HEK293T (cell line): Measurements from ENCODE around the gene SLC2A11.

Experiments used
- CTCF ChIA-PET: fragments of 350-600 bp; formaldehyde crosslinking; extraction: SDS; loops from one replicate; lab custom pipeline; 2021; ENCODE audit warnings: antibody characterized with exemption, inconsistent platforms; lab: Yijun Ruan, JAX
- POLR2A ChIA-PET: fragments of 350-600 bp; formaldehyde crosslinking; extraction: SDS; loops from one replicate; lab custom pipeline; 2020; ENCODE audit warnings: antibody characterized with exemption, inconsistent platforms; lab: Yijun Ruan, JAX
- DNase-seq: peaks from one replicate; pipeline ENCODE4 v3.0.0; 2012; ENCODE audit warnings: mixed read lengths; ENCODE audit errors: extremely low spot score
- ARNT ChIP-seq: fragments of 450-650 bp; IDR thresholded peaks from 2 replicates; pipeline ENCODE4 v1.6.1; 2017; ENCODE audit warnings: mild to moderate bottlenecking
- BHLHE40 ChIP-seq: fragments of 450-650 bp; IDR thresholded peaks from 2 replicates; pipeline ENCODE4 v1.6.1; 2016; ENCODE audit warnings: mild to moderate bottlenecking, moderate library complexity, borderline replicate concordance
- CTBP1 ChIP-seq: fragments of 450-650 bp; IDR thresholded peaks from 2 replicates; pipeline ENCODE4 v1.6.1; 2016; ENCODE audit warnings: borderline replicate concordance
- ELF4 ChIP-seq: fragments of 450-650 bp; IDR thresholded peaks from 2 replicates; pipeline ENCODE4 v1.6.1; 2017; ENCODE audit warnings: antibody characterized with exemption
- FOXA1 ChIP-seq: fragments of 450-650 bp; IDR thresholded peaks from 2 replicates; pipeline ENCODE4 v1.6.1; 2016; ENCODE audit warnings: mild to moderate bottlenecking
- FOXK2 ChIP-seq: fragments of 450-650 bp; IDR thresholded peaks from 2 replicates; pipeline ENCODE4 v1.6.1; 2016; ENCODE audit warnings: mild to moderate bottlenecking
- FOXM1 ChIP-seq: fragments of 450-650 bp; IDR thresholded peaks from 2 replicates; pipeline ENCODE4 v1.6.1; 2017; ENCODE audit warnings: mild to moderate bottlenecking, borderline replicate concordance
- HDGF ChIP-seq: fragments of 450-650 bp; IDR thresholded peaks from 2 replicates; pipeline ENCODE4 v1.6.1; 2017; ENCODE audit warnings: antibody characterized with exemption, borderline replicate concordance
- L3MBTL2 ChIP-seq: fragments of 450-650 bp; conservative IDR thresholded peaks from 2 replicates; pipeline ENCODE4 v1.6.1; 2016; ENCODE audit warnings: mild to moderate bottlenecking
- LEF1 ChIP-seq: fragments of 450-650 bp; IDR thresholded peaks from 2 replicates; pipeline ENCODE4 v1.6.1; 2017; ENCODE audit warnings: mild to moderate bottlenecking, borderline replicate concordance
- NFRKB ChIP-seq: fragments of 450-650 bp; IDR thresholded peaks from 2 replicates; pipeline ENCODE4 v1.6.1; 2016; ENCODE audit warnings: mild to moderate bottlenecking, moderate library complexity
- SP1 ChIP-seq: fragments of 450-650 bp; IDR thresholded peaks from 2 replicates; pipeline ENCODE4 v1.6.1; 2017
- SUZ12 ChIP-seq: fragments of 450-650 bp; IDR thresholded peaks from 2 replicates; pipeline ENCODE4 v1.6.1; 2016; ENCODE audit warnings: mild to moderate bottlenecking
- TARDBP ChIP-seq: fragments of 450-650 bp; IDR thresholded peaks from 2 replicates; pipeline ENCODE4 v1.6.1; 2016
- ZNF384 ChIP-seq: fragments of 450-650 bp; IDR thresholded peaks from 2 replicates; pipeline ENCODE4 v1.6.1; 2016
- TF ChIP-seq, protein P1 (sequence below): fragments of 450-650 bp; IDR thresholded peaks from 2 replicates; pipeline ENCODE4 v1.6.1; 2016

Gene SLC2A11

DNA sequence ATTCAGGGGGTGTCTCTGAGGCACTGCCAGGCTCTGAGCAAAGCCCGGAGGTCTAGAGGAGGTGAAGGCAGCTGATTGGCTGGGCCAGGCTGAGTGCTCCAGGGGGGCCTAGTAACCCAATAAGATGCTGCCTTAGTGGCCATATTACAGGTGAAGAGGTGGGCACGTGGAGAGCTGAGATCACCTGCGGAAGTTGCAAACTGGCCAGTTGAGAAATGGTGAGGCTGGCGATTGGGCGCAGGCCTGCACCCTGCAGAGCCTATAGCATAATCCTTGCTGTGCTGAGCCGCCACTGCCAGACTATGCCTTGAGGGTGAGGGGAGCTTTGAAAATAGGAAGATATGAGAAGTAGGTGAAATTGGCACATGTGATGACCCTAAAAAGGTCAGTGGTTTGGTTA, 40.5 kb upstream of the SLC2A11 start:
- POLR2A ChIA-PET, result no interaction called here
- CTCF ChIA-PET, result no interaction called here
- TF ChIP-seq LEF1 (no peak), ARNT (no peak), SP1 (no peak), ZNF384 (no peak), FOXM1 (no peak), SUZ12 (no peak), ELF4 (no peak), TARDBP (no peak), BHLHE40 (no peak), FOXK2 (no peak), NFRKB (no peak), FOXA1 (no peak), HDGF (no peak), L3MBTL2 (no peak)
- TF ChIP-seq, protein P1, sequence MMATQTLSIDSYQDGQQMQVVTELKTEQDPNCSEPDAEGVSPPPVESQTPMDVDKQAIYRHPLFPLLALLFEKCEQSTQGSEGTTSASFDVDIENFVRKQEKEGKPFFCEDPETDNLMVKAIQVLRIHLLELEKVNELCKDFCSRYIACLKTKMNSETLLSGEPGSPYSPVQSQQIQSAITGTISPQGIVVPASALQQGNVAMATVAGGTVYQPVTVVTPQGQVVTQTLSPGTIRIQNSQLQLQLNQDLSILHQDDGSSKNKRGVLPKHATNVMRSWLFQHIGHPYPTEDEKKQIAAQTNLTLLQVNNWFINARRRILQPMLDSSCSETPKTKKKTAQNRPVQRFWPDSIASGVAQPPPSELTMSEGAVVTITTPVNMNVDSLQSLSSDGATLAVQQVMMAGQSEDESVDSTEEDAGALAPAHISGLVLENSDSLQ, result no peak
- DNase-seq, result no peak

DNA sequence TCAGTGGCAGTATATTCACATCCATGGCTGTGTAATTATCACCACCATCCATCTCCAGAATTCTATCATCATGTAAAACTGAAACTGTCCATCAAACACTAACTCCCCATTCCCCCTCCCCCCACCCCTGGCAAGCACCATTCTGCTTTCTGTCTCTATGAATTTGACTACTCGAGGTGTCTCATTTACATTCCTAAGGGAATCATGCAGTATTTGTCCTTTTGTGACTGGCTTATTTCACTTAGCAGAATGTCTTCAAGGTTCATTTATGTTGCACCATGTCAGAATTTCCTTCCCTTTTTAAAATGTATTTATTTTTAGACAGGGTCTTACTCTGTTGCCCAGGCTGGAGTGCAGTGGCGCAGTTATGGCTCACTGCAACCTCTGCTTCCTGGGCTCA, 39.1 kb upstream of the SLC2A11 start:
- POLR2A ChIA-PET, result no interaction called here
- DNase-seq, result no peak
- TF ChIP-seq BHLHE40 (no peak), FOXM1 (no peak), LEF1 (no peak), CTBP1 (no peak), TARDBP (no peak), ELF4 (no peak), L3MBTL2 (no peak), FOXA1 (no peak), ARNT (no peak), NFRKB (no peak), SP1 (no peak)
- CTCF ChIA-PET, result no interaction called here

DNA sequence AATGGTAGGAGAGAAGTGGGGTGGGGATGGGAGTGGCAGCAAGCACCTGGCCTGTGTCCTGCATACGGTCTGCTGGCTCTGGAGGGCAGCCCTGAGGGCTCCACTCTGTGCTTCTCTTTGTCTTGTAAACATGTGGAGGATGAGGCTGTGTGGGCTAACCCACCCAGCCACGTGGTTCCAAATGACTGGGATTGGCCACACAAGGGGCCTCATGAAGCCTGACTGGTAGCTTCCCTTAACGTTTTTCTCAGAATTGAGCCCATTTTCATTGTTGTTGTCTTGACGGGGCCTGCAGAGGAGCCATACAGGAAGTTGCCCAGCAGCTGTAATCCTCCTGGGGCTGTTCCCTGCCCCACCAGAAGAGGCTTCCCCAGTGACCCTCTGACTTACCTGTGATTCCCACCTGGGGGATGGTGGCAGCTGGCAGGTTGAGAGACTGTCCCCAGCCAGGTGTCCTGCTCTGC, 36.9 kb upstream of the SLC2A11 start:
- TF ChIP-seq TARDBP (no peak), BHLHE40 (no peak), CTBP1 (no peak), SUZ12 (no peak), HDGF (no peak), NFRKB (no peak), ARNT (no peak), L3MBTL2 (no peak), LEF1 (no peak), FOXA1 (no peak), FOXM1 (no peak), FOXK2 (no peak), SP1 (no peak), ELF4 (no peak), ZNF384 (no peak)
- TF ChIP-seq, protein P1, result no peak
- CTCF ChIA-PET, result no interaction called here
- POLR2A ChIA-PET, result no interaction called here
- no peak for DNase-seq

DNA sequence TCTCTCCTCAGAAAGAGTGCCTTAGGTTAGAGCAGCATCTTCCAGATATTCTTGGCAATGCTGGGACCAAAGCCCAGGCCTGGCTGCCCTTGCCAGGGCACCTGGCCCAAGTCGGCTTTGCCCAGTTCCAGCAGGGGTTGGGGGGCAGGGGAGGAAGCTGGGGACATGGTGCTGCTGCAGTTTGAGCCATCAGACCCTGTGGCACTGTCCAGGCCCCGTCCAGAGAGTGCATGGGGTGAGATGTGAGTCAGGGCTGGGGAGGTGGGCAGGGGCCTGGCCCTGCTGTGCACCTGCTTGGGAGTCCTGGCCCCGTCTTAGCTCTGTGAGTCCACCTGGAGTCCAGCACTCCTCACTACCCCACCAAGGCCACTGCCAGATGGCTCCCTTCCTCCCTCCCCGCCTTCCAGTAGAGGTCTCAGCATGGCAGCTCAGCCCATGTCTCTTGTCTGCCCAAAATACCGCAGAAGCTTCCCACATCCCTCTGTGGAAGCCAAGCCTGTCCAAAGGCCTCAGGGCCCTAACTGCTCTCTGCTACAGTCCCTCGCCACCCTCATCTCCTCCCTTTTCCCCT, 35.5 kb upstream of the SLC2A11 start:
- POLR2A ChIA-PET, result interaction anchor here (0.7 to 1.4 kb wide), 2 partner anchors 27 to 35 kb away, joined by 3 read pairs; partner anchors contain the start of gene SLC2A11
- CTCF ChIA-PET, result no interaction called here
- TF ChIP-seq FOXA1 (no peak), FOXM1 (no peak), ARNT (no peak), CTBP1 (no peak), SUZ12 (no peak), ELF4 (no peak), LEF1 (no peak), NFRKB (no peak), FOXK2 (no peak), L3MBTL2 (no peak), ZNF384 (no peak), TARDBP (no peak), SP1 (no peak)
- TF ChIP-seq, protein P1, result no peak
- no peak for DNase-seq

DNA sequence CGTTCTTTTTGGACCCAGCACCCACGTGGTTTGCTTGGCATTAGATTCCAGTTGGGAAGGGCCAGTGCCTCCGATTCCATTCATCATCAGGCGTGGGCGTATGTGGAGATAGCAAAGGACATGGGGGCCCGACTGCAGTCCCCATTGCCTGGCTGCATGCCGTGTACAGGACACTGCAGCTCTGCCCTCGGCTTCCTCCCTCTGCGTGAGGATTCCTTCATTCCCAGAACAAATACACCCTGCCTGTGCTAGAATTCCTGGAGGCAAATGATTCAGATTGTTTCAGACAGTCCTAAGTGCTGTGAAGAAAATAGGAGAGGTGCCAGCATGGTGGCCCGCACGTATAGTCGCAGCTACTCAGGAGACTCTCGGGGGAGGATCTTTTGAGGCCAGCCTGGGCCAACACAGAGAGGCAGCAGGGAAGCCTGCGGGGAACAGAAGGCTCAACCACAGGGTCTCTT, 34.3 kb upstream of the SLC2A11 start:
- no peak for DNase-seq
- CTCF ChIA-PET, result no interaction called here
- POLR2A ChIA-PET, result interaction anchor here (0.6 to 1.4 kb wide), 2 partner anchors 34 to 104 kb away, joined by 3 to 4 read pairs; partner anchors contain the start of gene SLC2A11
- no peak for TF ChIP-seq FOXK2
- no peak for TF ChIP-seq FOXA1
- no peak for TF ChIP-seq FOXM1
- TF ChIP-seq LEF1, result no peak
- no peak for TF ChIP-seq TARDBP
- TF ChIP-seq CTBP1, result no peak
- TF ChIP-seq L3MBTL2, result no peak
- no peak for TF ChIP-seq SP1
- no peak for TF ChIP-seq ZNF384
- TF ChIP-seq HDGF, result no peak
- no peak for TF ChIP-seq SUZ12
- no peak for TF ChIP-seq ARNT
- TF ChIP-seq ELF4, result no peak
- TF ChIP-seq BHLHE40, result no peak
- no peak for TF ChIP-seq NFRKB
